ENCODE results near the gene NXNL2.

NXNL2 gene

DNA sequence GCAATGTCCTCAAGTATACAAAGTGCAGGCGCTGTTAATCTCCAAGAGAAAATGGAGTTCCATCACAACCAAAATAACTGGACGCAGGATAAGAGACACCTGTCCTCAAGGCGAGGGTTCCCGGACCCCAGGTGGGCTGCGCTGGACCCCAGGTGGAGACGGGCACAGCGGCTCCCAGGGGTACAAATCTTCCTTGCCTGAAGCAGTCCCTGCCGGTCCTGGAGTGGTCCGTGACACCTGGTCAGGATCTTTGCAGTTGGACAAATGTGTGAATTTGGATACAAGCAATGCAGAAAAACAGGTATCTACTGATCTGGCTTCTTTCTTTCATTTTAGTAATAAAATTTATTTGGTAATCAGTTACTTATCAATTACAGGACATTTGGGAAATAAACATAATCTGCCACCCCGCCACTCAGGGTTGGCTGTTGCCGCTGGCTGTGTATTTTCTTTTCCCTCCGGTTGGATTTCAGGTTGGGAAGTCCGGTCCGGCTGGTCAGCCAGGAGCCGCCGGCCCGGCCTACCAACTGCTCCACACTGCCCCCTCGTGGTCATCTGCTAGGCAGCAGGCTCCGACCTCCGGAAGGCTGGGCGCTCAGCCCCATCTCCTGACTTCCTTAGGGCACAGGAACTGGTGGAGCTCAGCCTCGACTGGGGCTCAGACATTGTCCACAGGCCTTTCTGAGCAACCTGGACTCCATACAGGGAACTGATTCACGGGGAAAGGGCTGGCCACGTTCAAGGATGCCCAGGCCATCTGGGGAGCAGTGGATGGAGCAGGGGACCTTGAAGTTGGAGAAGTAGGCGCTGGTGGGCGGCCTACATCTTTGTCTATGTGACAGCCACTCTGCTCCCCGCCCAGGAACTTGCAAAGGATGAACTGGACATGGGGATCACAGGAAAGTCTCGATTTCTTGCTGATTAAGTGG lies 43.4 kb downstream of the NXNL2 start:
- DNase-seq (ENCODE audit: low read depth): peak; percentile 48

GRCh38 chr9:88579050-88579715 lies 44.2 kb downstream of the NXNL2 start:
- no peak for DNase-seq (ENCODE audit: low read depth)

GRCh38 chr9:88580961-88581360 lies 46.0 kb downstream of the NXNL2 start:
- no peak for DNase-seq (ENCODE audit: low read depth)

- peak; percentile 36 for DNase-seq (ENCODE audit: low read depth)
Observed at GRCh38 chr9:88583901-88584596, 49.1 kb downstream of the NXNL2 start.

- no peak for DNase-seq (ENCODE audit: low read depth)
Observed at GRCh38 chr9:88585426-88585825, 50.4 kb downstream of the NXNL2 start.

- DNase-seq (ENCODE audit: low read depth): peak; percentile 49
Observed at GRCh38 chr9:88586452-88586851, 51.5 kb downstream of the NXNL2 start.

- no peak for DNase-seq (ENCODE audit: low read depth)
Observed at GRCh38 chr9:88587182-88587581, 52.2 kb downstream of the NXNL2 start.

DNA sequence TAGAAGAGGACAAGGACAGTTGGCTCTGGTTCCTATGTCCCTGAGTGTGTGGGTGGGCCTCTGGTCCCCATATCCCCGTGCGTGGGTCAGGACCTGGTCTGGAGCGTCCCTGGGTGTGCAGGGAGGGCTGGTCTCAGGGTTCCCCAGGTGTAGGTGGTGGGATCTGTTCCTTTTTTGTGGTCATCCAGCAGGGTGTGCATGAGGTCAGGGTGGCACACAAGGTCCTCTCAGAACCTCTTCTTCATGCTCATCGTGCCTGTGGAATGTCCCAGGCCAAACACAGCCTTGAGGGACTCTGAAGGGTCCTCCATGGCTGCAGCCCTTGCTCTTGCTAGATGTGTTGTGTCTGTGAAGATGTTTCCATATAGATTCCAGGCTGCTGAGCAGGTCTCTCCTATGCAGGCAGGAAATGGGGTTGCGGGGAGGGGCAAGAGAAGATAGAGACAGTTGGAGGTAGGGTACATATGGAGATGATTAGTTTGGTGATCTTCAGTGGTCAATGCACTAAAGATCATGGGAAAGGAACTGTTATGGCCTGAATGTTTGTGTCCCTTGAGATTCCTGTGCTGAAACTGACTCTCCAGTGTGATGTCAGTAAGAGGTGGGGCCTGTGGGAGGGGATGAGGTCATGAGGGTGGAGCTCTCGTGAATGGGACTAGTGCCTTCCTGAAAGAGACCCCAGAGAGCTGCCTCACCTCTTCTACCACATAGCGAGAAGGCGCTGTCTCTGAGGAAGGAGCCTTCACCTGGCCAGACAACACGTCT lies 53.1 kb downstream of the NXNL2 start:
- DNase-seq (ENCODE audit: low read depth): no peak

GRCh38 chr9:88589656-88590055 lies 54.7 kb downstream of the NXNL2 start:
- no peak for DNase-seq (ENCODE audit: low read depth)

DNA sequence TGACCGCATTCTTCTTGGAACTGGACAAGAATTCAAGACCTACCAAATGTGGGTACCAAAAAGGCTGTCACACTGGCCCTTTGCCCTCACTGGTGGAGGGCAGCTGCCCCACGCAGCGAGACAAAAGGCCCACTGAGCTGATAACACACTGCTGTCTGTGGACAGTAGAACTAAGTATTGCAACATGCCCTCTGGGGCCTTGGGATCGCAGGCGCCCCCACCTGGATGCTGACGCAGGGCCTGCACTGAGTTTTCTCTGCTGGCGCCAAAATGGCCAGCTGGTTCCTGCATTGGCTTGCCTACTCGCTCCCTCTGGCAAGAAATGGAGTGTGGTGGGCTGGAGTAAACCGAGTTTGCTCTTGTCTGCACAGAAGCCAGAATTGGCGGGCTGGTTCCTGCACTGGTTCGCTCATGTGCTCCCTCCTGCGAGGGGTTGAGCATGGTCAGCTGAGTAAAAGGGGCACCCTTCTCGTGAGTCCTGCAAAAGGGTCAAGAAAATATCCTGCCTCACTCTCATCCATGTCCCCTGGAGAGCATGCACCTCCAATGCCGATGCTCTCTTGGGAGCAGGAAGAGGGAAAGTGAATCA lies 55.7 kb downstream of the NXNL2 start:
- DNase-seq (ENCODE audit: low read depth): no peak

DNA sequence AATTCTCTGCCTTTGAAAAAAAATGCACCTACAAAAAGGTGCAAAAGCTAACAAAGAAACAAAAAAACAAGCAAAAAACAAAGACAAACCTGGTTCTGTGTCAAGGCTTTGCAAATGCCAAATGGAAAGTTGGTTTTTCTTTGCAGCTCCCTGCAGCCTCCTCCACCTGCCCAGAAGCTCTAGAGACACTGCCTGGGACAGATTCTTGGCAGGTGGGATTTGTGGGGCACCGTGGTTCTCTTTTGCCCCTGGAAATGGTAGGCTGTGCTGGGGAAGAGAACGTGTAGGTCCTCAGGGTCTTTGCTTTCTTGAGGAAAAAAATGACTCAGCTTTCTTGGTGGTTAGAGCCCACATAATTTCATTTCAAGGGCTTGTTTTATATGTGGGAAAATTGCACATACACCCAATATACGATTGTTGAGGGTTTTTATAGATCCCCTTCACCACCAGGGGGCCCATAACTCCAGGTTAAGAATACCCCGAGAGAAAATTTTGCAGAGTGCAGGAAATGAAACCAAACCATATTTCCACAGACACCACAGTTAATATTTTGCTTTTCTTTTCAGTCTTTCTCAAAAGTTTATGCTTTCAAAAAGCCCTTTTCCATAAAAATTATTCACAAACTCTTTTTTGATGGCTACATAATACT lies 58.7 kb downstream of the NXNL2 start:
- peak; percentile 59 for DNase-seq (ENCODE audit: low read depth)

Measured in stromal cell of bone marrow (primary cell).